SK-N-MC (cell line): ENCODE measurements around the gene CACNA1H.

Experiments used
- EZH2 ChIP-seq: fragments of 200-600 bp; sonication (generic); IDR thresholded peaks from one replicate; pipeline ENCODE4 v1.6.1; 2017; ENCODE audit warnings: antibody characterized with exemption
- POLR2AphosphoS5 ChIP-seq: IDR thresholded peaks from 2 replicates; pipeline ENCODE4 v1.6.1; 2012; ENCODE audit warnings: mild to moderate bottlenecking, low read depth, low read length, borderline replicate concordance

DNA sequence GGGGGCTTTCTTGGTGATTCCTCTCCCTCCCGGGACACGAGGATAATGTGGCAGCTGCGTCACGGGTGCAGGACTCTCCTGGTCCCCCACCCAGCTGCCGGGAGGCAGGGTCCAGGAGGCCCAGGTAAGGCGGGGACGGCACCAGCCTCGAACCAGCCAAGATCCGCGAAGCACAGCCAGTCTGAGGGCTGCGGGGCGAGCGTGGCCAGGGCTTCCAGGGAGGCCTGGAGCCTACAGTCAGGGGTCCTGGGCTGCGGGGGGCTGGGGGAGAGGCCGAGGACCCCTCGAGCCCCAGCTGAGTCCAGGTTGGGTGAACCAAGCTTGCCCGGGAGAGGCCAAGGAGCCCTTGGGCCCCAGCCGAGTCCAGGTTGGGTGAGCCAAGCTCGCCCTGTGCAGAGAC lies 112.9 kb downstream of the CACNA1H start:
- no peak for TF ChIP-seq POLR2AphosphoS5
- no peak for TF ChIP-seq EZH2
